ENCODE data around the gene FAM83E.

FAM83E gene

DNA sequence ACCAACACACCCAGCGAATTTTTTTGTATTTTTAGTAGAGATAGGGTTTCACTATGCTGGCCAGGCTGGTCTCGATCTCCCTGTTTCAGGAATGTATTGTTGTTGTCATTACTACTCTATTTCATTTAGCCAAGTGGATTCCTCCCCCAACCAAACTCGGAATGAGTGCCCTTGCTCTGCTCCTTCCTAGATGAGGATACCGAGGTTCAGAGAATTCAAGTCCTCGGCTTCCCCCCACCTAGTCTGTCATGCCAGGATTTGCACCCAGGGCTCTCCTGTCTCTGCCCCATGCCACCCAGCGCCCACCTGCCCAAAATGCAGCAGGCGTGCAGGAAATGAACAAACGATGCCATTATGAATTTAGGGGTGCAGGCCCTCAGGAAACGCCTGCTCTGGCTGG, 11.9 kb downstream of the FAM83E start:
- Histone ChIP-seq H3K4me3 (ENCODE audit: low read depth in 1 of 2, low read length in 2 of 2) (no peak overlapping the region), H3K27me3 (ENCODE audit: low read depth, low read length) (no peaks in the 10 kb centered on the region), H3K36me3 (ENCODE audit: control insufficient read depth in 1 of 2, insufficient read depth in 2 of 2, low read length in 2 of 2) (no peaks in the 10 kb centered on the region), H3K4me1 (ENCODE audit: control insufficient read depth in 1 of 2, insufficient read depth in 2 of 2, low read length in 2 of 2) (no peaks in the 10 kb centered on the region), H3K27ac (ENCODE audit: low read length) (no peak overlapping the region), H3K9me3 (ENCODE audit: control insufficient read depth in 1 of 2, low read length in 2 of 2) (no peaks in the 10 kb centered on the region)

- Histone ChIP-seq H3K4me3 (ENCODE audit: low read depth in 1 of 2, low read length in 2 of 2) (no peak overlapping the region), H3K4me1 (ENCODE audit: control insufficient read depth in 1 of 2, insufficient read depth in 2 of 2, low read length in 2 of 2) (no peaks in the 10 kb centered on the region), H3K27ac (ENCODE audit: low read length) (no peak overlapping the region), H3K27me3 (ENCODE audit: low read depth, low read length) (no peaks in the 10 kb centered on the region), H3K36me3 (ENCODE audit: control insufficient read depth in 1 of 2, insufficient read depth in 2 of 2, low read length in 2 of 2) (no peaks in the 10 kb centered on the region), H3K9me3 (ENCODE audit: control insufficient read depth in 1 of 2, low read length in 2 of 2) (no peaks in the 10 kb centered on the region)
Observed at GRCh38 chr19:48600679-48601417, 14.0 kb downstream of the FAM83E start.

DNA sequence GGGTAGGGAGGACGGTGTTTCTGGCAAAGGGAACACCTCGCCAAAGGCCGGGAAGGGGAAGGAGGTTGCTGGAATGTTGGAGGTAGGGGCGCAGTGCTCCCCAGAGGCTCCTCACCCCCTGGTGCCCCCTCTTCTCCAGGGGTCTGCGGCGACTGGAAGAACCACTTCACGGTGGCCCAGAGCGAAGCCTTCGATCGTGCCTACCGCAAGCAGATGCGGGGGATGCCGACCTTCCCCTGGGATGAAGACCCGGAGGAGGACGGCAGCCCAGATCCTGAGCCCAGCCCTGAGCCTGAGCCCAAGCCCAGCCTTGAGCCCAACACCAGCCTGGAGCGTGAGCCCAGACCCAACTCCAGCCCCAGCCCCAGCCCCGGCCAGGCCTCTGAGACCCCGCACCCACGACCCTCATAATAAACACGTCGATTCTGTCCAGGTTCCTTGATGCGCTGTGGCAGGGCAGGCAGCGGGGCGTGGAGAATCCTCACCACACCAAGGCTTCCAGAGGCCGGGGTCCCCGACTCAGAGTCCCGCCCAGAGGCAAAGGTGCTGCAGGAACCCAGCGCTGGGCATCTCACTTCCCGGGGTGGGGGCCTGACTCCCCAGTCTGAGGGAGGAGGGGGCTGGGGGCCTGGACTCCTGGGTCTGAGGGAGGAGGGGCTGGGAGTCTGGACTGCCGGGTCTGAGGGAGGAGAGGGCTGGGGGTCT, 15.7 kb downstream of the FAM83E start:
- no peaks in the 10 kb centered on the region for H3K27me3 ChIP-seq (ENCODE audit: low read depth, low read length)

DNA sequence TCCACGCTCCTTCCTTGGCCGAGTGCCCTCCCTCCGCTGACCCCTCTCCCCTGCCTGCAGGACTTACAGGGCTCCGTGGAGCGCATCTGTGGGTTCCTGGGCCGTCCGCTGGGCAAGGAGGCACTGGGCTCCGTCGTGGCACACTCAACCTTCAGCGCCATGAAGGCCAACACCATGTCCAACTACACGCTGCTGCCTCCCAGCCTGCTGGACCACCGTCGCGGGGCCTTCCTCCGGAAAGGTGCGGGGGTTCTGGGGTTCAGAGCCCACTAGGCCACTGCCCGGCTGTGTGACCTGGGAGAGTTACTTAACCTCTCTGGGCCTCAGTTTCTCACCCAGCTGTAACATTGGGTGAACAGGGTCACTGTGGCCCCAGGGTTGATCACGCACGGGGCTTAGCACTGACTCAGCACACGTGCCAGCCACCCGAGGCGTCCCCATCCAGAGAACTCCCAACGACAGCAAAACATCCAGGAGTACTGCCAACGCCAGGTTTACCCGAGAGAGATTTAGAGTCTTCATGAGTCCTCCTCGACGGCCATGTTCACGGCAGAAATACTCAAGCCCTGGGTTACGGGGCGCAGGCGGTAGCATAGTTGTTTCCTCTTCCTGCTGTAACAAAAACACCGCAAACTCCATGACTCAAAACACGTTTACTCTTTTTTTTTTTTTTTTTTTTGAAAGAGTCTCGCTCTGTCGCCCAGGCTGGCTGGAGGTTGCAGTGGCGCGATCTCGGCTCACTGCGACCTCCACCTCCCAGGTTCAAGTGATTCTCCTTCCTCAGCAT, 18.0 kb downstream of the FAM83E start:
- no peaks in the 10 kb centered on the region for H3K27me3 ChIP-seq (ENCODE audit: low read depth, low read length)
- no peak overlapping the region for H3K27ac ChIP-seq (ENCODE audit: low read length)
- no peak overlapping the region for H3K4me3 ChIP-seq (ENCODE audit: low read depth in 1 of 2, low read length in 2 of 2)
- no peaks in the 10 kb centered on the region for H3K36me3 ChIP-seq (ENCODE audit: control insufficient read depth in 1 of 2, insufficient read depth in 2 of 2, low read length in 2 of 2)
- no peaks in the 10 kb centered on the region for H3K4me1 ChIP-seq (ENCODE audit: control insufficient read depth in 1 of 2, insufficient read depth in 2 of 2, low read length in 2 of 2)
- no peaks in the 10 kb centered on the region for H3K9me3 ChIP-seq (ENCODE audit: control insufficient read depth in 1 of 2, low read length in 2 of 2)

More for the DNA sequence above, 15.7 kb downstream of the FAM83E start:
- Histone ChIP-seq H3K4me1 (ENCODE audit: control insufficient read depth in 1 of 2, insufficient read depth in 2 of 2, low read length in 2 of 2) (no peaks in the 10 kb centered on the region), H3K9me3 (ENCODE audit: control insufficient read depth in 1 of 2, low read length in 2 of 2) (no peaks in the 10 kb centered on the region), H3K36me3 (ENCODE audit: control insufficient read depth in 1 of 2, insufficient read depth in 2 of 2, low read length in 2 of 2) (no peaks in the 10 kb centered on the region), H3K4me3 (ENCODE audit: low read depth in 1 of 2, low read length in 2 of 2) (no peak overlapping the region), H3K27ac (ENCODE audit: low read length) (no peak overlapping the region)

DNA sequence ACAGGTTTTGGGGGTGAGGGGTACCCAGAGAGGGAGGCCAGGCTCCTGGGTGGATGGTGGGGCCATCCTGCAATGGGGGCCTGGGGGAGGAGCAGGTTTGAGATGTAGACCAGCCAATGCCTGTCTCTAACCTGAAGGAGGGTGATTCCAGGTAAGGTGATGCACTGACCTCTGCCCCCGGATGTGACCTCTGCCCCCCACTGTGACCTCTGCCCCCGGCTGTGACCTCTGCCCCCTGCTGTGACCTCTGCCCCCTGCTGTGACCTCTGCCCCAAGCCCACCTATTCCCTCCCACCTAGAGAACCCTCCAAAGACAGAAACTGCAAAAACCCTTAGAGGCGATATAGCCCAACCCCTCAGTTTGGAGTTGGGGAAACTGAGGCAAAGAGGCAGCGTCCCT, 18.6 kb downstream of the FAM83E start:
- Histone ChIP-seq H3K27ac (ENCODE audit: low read length) (no peak overlapping the region), H3K9me3 (ENCODE audit: control insufficient read depth in 1 of 2, low read length in 2 of 2) (no peaks in the 10 kb centered on the region), H3K4me3 (ENCODE audit: low read depth in 1 of 2, low read length in 2 of 2) (no peak overlapping the region), H3K27me3 (ENCODE audit: low read depth, low read length) (no peaks in the 10 kb centered on the region), H3K36me3 (ENCODE audit: control insufficient read depth in 1 of 2, insufficient read depth in 2 of 2, low read length in 2 of 2) (no peaks in the 10 kb centered on the region), H3K4me1 (ENCODE audit: control insufficient read depth in 1 of 2, insufficient read depth in 2 of 2, low read length in 2 of 2) (no peaks in the 10 kb centered on the region)

DNA sequence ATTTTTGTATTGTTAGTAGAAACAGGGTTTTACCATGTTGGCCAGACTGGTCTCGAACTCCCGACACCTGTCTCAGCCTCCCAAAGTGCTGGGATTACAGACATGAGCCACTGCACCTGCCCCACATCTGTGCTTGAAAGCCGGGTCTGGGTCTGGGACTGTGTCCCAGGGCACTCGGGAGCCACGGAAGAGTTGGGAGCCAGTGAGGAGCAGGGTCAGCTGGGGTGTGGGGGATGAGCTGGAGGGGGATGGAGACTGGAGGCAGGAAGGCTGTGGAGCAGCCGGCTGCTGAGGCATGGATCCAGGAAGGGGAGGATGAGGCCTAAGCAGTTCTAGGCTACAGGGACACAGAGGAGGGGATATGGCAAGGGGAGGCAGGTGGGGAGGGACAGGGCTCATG, 19.0 kb downstream of the FAM83E start:
- H3K4me3 ChIP-seq (ENCODE audit: low read depth in 1 of 2, low read length in 2 of 2), result no peak overlapping the region
- no peaks in the 10 kb centered on the region for H3K27me3 ChIP-seq (ENCODE audit: low read depth, low read length)
- no peak overlapping the region for H3K27ac ChIP-seq (ENCODE audit: low read length)
- H3K36me3 ChIP-seq (ENCODE audit: control insufficient read depth in 1 of 2, insufficient read depth in 2 of 2, low read length in 2 of 2), result no peaks in the 10 kb centered on the region
- H3K9me3 ChIP-seq (ENCODE audit: control insufficient read depth in 1 of 2, low read length in 2 of 2), result no peaks in the 10 kb centered on the region
- H3K4me1 ChIP-seq (ENCODE audit: control insufficient read depth in 1 of 2, insufficient read depth in 2 of 2, low read length in 2 of 2), result no peaks in the 10 kb centered on the region

DNA sequence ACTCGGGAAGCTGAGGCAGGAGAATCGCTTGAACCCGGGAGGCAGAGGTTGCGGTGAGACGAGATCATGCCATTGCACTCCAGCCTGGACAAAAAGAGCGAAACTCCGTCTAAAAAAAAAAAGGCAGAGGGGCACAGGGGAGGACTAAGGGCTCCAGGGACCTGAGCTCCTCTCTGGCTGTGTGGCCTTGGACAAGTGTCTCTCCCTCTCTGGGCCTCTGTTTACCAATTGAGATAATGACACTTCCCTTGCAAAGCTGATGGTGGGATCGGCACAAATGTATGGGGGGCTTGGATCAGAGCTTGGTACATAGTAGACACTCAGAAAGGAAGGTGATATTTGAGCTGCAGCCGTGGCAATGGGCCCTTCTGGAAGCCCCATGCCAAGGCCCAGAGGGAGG, 19.7 kb downstream of the FAM83E start:
- Histone ChIP-seq H3K9me3 (ENCODE audit: control insufficient read depth in 1 of 2, low read length in 2 of 2) (no peaks in the 10 kb centered on the region), H3K4me3 (ENCODE audit: low read depth in 1 of 2, low read length in 2 of 2) (no peak overlapping the region), H3K27me3 (ENCODE audit: low read depth, low read length) (no peaks in the 10 kb centered on the region), H3K36me3 (ENCODE audit: control insufficient read depth in 1 of 2, insufficient read depth in 2 of 2, low read length in 2 of 2) (no peaks in the 10 kb centered on the region), H3K27ac (ENCODE audit: low read length) (no peak overlapping the region), H3K4me1 (ENCODE audit: control insufficient read depth in 1 of 2, insufficient read depth in 2 of 2, low read length in 2 of 2) (no peaks in the 10 kb centered on the region)

DNA sequence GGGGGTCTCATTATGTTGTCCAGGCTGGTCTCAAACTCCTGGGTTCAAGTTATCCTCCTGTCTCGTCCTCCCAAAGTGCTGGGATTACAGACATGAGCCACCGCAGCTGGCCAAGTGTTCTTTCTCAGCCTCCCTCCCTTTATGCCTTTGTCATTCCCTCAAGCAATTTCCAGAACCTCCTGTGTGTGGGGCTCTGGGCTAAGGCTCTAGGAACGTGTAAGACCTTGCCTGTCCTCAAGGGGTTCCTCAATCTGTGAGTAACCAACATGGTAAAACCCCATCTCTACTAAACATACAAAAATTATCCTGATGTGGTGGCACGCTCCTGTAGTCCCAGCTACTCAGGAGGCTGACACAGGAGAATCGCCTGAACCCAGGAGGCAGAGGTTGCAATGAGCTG, 23.9 kb downstream of the FAM83E start:
- Histone ChIP-seq H3K27me3 (ENCODE audit: low read depth, low read length) (no peaks in the 10 kb centered on the region), H3K4me1 (ENCODE audit: control insufficient read depth in 1 of 2, insufficient read depth in 2 of 2, low read length in 2 of 2) (peaks cover 3 to 5% of the 10 kb centered on the region in 2 donors), H3K4me3 (ENCODE audit: low read depth in 1 of 2, low read length in 2 of 2) (no peak overlapping the region), H3K9me3 (ENCODE audit: control insufficient read depth in 1 of 2, low read length in 2 of 2) (no peaks in the 10 kb centered on the region), H3K36me3 (ENCODE audit: control insufficient read depth in 1 of 2, insufficient read depth in 2 of 2, low read length in 2 of 2) (no peaks in the 10 kb centered on the region), H3K27ac (ENCODE audit: low read length) (no peak overlapping the region)

DNA sequence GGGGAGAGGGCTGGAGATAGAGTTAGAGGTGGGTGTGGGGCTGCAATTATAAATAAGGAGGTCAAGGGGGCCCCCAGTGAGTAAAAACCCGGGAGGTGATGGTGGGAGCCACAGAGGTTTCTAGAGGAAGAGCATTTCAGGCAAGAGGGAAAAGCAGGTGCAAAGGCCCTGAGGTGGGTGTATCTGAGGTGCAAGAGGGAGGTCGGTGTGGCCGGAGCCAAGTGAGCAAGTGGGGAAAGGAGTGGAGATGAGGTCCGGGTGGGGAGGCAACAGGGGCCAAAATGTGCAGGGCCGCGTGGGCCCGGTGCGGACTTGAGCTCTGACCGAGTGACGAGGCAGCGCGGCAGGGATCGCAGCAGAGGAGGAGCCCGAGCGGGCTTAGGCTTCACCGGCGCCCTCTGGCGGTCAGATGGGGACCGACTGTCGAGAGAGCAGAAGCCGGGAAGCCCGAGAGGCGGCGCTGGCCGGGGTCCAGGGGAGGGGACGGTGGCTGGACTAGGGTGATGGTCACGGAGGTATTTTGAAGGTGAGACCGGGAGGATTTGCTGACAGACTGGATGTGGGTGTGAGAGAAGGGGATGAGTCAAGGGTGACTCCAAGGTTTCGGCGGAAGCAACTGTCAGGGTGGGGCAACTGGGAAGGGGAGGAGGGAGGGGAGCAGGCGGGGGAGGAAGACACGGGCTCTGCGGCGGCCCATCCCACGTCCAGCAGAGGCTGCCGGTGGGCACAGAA, 26.0 kb downstream of the FAM83E start:
- peak overlapping the region; percentile 16 for H3K27ac ChIP-seq (ENCODE audit: low read length)
- H3K36me3 ChIP-seq (ENCODE audit: control insufficient read depth in 1 of 2, insufficient read depth in 2 of 2, low read length in 2 of 2), result no peaks in the 10 kb centered on the region
- peaks cover 3 to 5% of the 10 kb centered on the region in 2 donors for H3K4me1 ChIP-seq (ENCODE audit: control insufficient read depth in 1 of 2, insufficient read depth in 2 of 2, low read length in 2 of 2)
- H3K9me3 ChIP-seq (ENCODE audit: control insufficient read depth in 1 of 2, low read length in 2 of 2), result no peaks in the 10 kb centered on the region
- no peaks in the 10 kb centered on the region for H3K27me3 ChIP-seq (ENCODE audit: low read depth, low read length)
- peak overlapping the region; percentile 49 to 55 for H3K4me3 ChIP-seq (ENCODE audit: low read depth in 1 of 2, low read length in 2 of 2)

DNA sequence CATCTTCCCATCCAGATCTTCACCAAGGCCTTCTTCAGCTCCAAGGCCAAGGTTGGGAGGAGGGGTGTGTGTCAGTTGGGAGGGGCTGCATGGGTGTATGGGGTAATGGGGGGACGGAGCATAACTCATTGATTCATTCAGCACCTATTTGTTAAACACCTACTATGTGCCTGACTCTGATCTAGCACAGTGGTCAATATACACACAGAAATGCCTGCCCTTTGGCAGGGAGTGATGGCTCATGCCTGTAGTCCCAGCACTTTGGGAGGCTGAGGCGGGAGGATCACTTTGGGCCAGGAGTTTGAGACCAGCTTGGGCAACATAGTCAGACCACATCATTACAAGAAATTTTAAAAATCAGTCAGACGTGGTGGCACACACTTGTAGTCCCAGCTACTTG, 27.5 kb downstream of the FAM83E start:
- Histone ChIP-seq H3K4me3 (ENCODE audit: low read depth in 1 of 2, low read length in 2 of 2) (no peak overlapping the region), H3K36me3 (ENCODE audit: control insufficient read depth in 1 of 2, insufficient read depth in 2 of 2, low read length in 2 of 2) (no peaks in the 10 kb centered on the region), H3K27me3 (ENCODE audit: low read depth, low read length) (no peaks in the 10 kb centered on the region)

GRCh38 chr19:48582168-48582567, 32.7 kb downstream of the FAM83E start:
- no peaks in the 10 kb centered on the region for H3K27me3 ChIP-seq (ENCODE audit: low read depth, low read length)
- no peak overlapping the region for H3K4me3 ChIP-seq (ENCODE audit: low read depth in 1 of 2, low read length in 2 of 2)
- no peaks in the 10 kb centered on the region for H3K4me1 ChIP-seq (ENCODE audit: control insufficient read depth in 1 of 2, insufficient read depth in 2 of 2, low read length in 2 of 2)
- no peak overlapping the region for H3K27ac ChIP-seq (ENCODE audit: low read length)
- H3K9me3 ChIP-seq (ENCODE audit: control insufficient read depth in 1 of 2, low read length in 2 of 2), result no peaks in the 10 kb centered on the region
- H3K36me3 ChIP-seq (ENCODE audit: control insufficient read depth in 1 of 2, insufficient read depth in 2 of 2, low read length in 2 of 2), result no peaks in the 10 kb centered on the region

More for the DNA sequence above, 27.5 kb downstream of the FAM83E start:
- H3K9me3 ChIP-seq (ENCODE audit: control insufficient read depth in 1 of 2, low read length in 2 of 2), result no peaks in the 10 kb centered on the region
- H3K4me1 ChIP-seq (ENCODE audit: control insufficient read depth in 1 of 2, insufficient read depth in 2 of 2, low read length in 2 of 2), result peaks cover 3 to 5% of the 10 kb centered on the region in 2 donors
- H3K27ac ChIP-seq (ENCODE audit: low read length), result no peak overlapping the region

Measured in muscle layer of duodenum (tissue), 2 donors.